GM06990 (cell line): Measurements from ENCODE around the gene TNP2.

ENCODE experiments used
- DNase-seq: peaks from one replicate; pipeline ENCODE4 v3.0.0-alpha.2; 2011; ENCODE audit not compliant: insufficient read length; ENCODE audit errors: extremely low read depth
- H3K27me3 ChIP-seq: replicated peaks from 2 replicates; pipeline ENCODE4 v1.6.0; 2011; ENCODE audit warnings: low read length; ENCODE audit not compliant: control insufficient read depth, insufficient read depth
- H3K36me3 ChIP-seq: 2 replicates; pipeline ENCODE4 v1.5.1; 2011; ENCODE audit warnings: low read length; ENCODE audit not compliant: control insufficient read depth, insufficient read depth
- H3K4me3 ChIP-seq: replicated peaks from 2 replicates; pipeline ENCODE4 v1.5.1; 2011; ENCODE audit warnings: low read depth, mild to moderate bottlenecking, control low read depth, low read length
- CTCF ChIP-seq: IDR thresholded peaks from 2 replicates; pipeline ENCODE4 v1.5.1; 2011; ENCODE audit warnings: low read length, control low read depth, mild to moderate bottlenecking, inconsistent platforms; ENCODE audit not compliant: insufficient read depth, poor library complexity, severe bottlenecking

Gene TNP2

GRCh38 chr16:11238272-11239202, 30.6 kb downstream of the TNP2 start:
- no peak for TF ChIP-seq CTCF
- no peak overlapping the region for H3K4me3 ChIP-seq
- no peak for DNase-seq
- no peaks in the 10 kb centered on the region for H3K36me3 ChIP-seq
- H3K27me3 ChIP-seq, result no peaks in the 10 kb centered on the region

GRCh38 chr16:11236461-11237254, 32.5 kb downstream of the TNP2 start:
- TF ChIP-seq CTCF, result no peak
- no peak for DNase-seq

GRCh38 chr16:11235703-11235991, 33.5 kb downstream of the TNP2 start:
- no peak for TF ChIP-seq CTCF
- H3K27me3 ChIP-seq, result no peaks in the 10 kb centered on the region
- H3K4me3 ChIP-seq, result no peak overlapping the region
- no peak for DNase-seq
- no peaks in the 10 kb centered on the region for H3K36me3 ChIP-seq

More at GRCh38 chr16:11236461-11237254, 32.5 kb downstream of the TNP2 start:
- no peaks in the 10 kb centered on the region for H3K36me3 ChIP-seq
- H3K4me3 ChIP-seq, result no peak overlapping the region
- no peaks in the 10 kb centered on the region for H3K27me3 ChIP-seq

GRCh38 chr16:11234884-11235702, 34.0 kb downstream of the TNP2 start:
- Histone ChIP-seq H3K4me3 (no peak overlapping the region), H3K36me3 (no peaks in the 10 kb centered on the region), H3K27me3 (no peaks in the 10 kb centered on the region)
- no peak for DNase-seq
- no peak for TF ChIP-seq CTCF

GRCh38 chr16:11233727-11234376, 35.3 kb downstream of the TNP2 start:
- Histone ChIP-seq H3K36me3 (no peaks in the 10 kb centered on the region), H3K27me3 (no peaks in the 10 kb centered on the region), H3K4me3 (no peak overlapping the region)
- no peak for DNase-seq
- peak; percentile 11 for TF ChIP-seq CTCF
